GM19467 (cell line): ENCODE results near the gene MSI2.

Experiments used
- ATAC-seq: cut with Tn5 transposase; IDR thresholded peaks from one replicate; pipeline ENCODE4 v1.9.1; 2021; ENCODE audit warnings: mild to moderate bottlenecking, moderate library complexity; ENCODE audit not compliant: unreplicated experiment

MSI2 gene

DNA sequence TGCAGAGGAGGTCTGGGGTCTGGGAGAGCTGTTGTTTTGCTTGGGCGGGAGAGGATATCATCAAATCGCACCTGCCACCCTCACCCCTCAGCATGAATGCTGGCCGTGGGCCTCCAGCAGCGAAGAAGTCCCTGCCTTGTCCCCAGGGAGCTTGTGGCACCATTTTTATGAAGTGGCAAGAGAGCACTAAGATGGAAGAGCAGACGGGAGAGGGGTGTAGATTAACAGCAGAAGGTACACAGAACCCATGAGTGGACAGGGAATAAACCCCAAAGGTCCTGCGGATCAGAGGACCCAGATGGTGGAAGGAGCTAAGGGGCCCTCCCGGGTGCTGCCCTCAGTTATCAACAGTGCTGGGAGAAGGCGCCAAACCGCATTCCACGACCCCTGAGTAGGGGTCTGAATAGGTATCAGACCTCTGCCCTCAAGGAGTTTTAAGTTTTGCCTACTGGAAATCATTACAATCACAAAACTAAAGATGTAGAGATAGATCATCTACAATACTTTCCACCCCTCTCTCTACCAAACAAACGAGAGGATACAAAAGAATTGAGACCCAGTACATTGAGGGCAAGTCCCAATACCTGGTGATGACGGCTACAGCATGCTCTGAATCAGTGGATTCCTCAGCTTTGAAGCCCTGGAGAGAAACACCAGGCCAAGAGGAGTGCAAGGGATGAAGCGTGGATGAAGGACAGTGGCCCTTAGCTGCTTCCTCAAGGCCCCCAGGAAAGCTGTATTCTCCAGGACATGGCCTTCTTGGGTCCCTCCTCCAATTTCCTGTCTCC, 428.6 kb downstream of the MSI2 start:
- no peak for ATAC-seq

GRCh38 chr17:57685499-57686132, 429.3 kb downstream of the MSI2 start:
- ATAC-seq: no peak

GRCh38 chr17:57687642-57688041, 431.3 kb downstream of the MSI2 start:
- ATAC-seq: no peak

DNA sequence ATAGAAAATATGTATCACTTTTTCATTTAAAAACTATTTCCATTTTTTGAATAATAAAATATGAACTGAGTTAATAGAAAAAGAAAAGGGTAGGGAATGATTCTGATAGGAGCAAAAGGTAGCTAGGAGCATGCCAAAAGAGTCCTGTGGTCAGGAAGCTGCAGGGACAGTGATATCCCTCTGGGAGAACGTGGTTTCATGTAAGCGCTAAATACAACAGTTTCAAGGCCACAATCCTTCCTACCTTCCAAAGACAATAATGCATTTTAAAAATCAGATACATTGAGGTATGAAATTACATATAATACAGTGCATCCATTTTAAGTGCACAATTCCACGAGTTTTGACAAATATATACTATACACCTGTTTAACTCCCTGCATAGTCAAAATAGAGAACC, 432.9 kb downstream of the MSI2 start:
- no peak for ATAC-seq

DNA sequence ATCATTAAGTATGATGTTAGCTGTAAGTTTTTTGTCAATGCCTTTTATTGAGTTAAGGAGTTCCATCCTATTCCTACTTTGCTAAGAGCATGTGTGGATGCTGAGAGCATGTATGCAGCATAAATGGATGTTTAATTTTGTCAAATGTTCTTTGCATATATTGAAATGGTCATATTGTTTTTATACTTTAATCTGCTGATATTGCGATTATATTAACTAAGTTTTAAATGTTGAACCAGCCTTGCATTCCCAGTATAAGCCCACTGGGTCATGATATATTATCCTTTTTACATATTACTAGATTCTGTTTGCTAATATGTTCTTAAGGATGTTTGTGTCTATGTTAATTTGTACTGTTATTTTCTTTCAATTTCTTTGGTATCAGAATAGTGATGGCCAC, 435.6 kb downstream of the MSI2 start:
- ATAC-seq: no peak

- no peak for ATAC-seq
Observed at GRCh38 chr17:57692770-57693169, 436.4 kb downstream of the MSI2 start.

GRCh38 chr17:57694051-57694450, 437.7 kb downstream of the MSI2 start:
- ATAC-seq: no peak

DNA sequence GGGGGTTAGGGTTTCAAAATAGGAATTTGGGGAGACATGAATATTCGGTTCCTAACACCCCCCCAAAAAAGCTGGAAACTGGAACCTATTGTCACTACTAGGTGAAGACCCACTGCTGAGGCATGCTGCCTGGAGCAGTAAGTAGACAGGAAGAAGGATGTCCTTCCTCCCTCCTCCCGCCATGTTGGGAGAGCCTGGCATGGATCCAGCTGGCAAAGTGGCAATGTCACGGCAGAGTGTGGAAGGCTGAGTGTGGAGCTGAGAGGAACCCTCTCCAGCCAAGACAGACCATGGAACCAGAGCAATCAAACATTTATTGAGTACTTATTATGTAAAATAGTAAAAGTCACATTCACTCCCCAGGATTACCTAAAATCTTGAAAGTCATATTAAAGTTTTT, 439.7 kb downstream of the MSI2 start:
- ATAC-seq: no peak

- no peak for ATAC-seq
Observed at GRCh38 chr17:57697197-57697596, 440.9 kb downstream of the MSI2 start.

- no peak for ATAC-seq
Observed at GRCh38 chr17:57697891-57698711, 441.8 kb downstream of the MSI2 start.

GRCh38 chr17:57699751-57700219, 443.5 kb downstream of the MSI2 start:
- ATAC-seq: no peak

DNA sequence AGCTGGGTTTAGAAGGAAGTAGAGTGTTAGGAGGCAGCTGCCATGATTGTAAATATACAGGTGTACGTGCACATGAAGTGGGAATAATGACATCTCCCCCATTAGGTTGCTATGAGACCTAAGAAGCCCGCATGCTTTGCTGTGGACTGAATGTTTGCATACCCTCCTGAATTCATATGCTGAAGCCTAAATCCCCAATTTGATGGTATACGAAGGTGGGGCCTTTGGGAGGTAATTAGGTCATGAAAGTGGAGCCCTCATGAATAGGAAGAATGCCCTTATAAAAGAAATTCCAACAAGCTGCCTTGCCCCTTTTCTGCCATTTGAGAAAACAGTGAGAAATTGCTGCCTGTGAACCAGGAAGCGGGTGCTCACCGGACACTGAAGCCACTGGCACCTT, 444.8 kb downstream of the MSI2 start:
- ATAC-seq: no peak

DNA sequence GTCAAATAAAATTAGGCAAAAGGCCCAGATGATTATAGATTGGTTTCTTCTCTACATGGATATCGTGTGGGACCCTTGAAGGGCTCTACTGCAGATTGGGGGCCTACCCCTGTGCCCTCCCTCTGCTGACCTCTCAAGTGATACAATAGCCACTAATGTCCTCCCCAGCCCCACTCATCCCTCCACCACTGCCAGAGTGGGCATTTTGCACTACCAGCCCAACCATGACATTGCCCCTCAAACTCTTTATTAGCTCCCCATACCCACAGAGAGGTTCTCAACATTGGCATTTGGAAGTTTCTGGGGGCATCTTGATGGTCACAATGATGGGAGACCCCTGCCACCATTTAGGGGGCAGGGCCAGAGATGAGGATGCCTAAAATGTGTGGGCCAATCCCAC, 446.9 kb downstream of the MSI2 start:
- no peak for ATAC-seq

- no peak for ATAC-seq
Observed at GRCh38 chr17:57704448-57704847, 448.1 kb downstream of the MSI2 start.

DNA sequence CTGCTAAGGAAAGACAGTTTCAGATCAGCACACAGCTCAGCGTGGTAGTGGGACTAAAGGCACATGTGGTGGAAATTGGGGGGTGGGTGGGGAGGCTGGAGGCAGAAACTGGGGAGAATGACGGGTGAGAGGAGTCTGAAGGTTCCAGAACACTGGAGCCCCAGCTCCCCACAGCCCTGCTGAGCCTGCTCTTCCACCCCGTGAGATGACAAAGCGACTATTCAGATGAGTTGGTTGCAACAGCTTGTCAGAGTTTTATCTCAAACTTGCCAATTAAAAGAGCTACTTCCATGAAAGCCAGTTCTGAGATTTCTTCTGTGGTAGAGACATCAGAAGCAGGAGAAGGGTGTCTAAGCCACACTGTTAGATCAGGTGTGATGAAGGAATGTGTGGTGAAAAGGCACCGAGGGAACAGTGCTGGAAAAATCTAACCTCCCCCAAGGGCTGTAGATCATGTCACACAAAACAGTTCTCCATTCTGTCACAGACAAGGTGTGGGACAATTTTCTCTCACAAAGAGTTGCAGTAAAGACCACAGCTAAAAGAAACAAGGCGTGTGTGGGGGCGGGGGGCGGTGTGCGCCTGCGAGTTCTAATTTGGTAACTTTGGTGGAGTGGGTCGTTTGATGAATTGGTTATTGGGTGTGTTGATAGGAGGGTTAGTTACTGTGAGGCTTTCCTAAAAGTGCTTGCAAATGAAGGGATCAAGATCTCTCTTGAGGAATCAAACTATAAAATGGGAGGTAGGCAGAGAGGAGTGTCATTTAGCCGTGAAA, 449.8 kb downstream of the MSI2 start:
- ATAC-seq: no peak

DNA sequence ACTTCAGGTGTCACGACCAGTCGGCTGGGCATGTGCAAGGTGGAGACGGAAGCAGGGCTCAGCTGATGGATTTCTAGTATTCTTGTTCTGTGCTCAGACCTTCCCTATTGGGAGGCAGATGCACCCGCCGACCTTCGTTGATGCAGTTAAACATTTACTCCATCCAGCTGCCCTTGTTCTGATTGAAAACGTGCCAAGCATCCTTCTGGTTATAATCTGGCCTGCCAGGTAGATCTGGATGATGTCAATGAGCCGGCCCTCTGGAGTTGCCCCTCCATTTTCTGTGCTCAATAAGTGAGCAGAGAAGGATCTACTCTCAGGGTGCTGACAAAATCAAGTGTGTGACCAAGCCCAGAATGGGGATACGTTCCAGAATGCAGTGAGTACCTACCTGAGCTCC, 450.4 kb downstream of the MSI2 start:
- no peak for ATAC-seq

- ATAC-seq: no peak
Observed at GRCh38 chr17:57707892-57708291, 451.6 kb downstream of the MSI2 start.

DNA sequence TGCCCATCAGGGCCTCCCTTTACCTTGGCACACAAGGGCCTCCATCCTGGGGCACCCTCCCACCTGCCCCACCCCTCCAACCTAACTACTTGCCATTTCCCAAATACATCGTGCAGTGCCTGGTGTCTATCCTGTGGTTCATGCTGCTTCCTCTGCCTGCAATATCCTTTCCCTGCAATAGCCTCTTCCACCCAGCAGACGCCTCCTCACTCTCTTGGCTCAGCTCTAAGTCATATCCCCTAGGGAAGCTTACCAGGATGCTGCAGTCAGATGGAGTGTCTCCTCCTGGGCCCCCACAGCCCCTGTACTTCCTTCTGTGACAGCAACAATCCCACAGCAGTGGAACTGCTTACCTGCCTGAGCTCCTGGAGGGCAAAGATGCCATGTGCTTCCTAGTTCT, 452.1 kb downstream of the MSI2 start:
- ATAC-seq: no peak

DNA sequence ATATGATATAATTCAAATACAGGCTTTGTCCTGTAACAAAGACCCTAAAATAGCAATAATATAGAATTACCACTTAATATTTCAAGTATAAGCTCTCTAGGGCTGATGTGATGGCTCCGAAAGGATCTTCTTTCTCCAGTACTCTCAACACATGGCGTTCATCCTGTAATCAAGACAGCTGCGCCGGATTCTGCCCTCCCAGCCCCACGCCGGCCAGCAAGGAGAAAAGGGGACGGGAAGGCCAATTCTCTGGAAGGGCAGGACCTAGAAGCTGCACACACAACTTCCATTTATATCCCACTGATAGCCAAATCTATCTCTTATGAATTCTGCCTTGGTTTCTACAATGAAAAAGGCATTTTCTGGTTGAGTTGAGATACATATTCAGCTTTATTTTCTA, 456.8 kb downstream of the MSI2 start:
- ATAC-seq: no peak

DNA sequence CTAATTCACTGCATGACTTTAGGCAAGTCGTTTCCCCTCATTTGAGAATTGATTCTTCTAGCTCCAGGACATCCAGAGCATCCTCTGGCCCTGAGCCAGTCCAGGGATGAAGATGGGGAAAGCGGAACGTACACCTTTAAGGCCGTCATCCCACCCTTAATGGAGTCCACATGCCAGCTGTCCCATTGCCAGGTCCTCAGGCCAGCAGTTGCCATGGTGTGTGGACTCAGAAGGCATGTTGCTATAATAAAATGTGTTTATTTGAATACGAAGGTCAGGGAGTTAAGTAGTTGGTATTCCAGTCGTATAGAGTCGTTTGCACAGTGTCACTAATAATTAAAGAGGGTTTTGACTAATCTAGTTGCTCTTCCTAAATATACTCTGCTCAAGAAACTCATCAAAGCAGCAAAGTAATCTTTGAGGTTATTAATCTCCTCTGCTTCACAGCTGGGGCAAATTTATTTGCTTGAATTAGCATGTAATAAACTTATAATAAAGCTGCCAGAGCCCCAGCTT, 458.4 kb downstream of the MSI2 start:
- ATAC-seq: no peak

- no peak for ATAC-seq
Observed at GRCh38 chr17:57715981-57716380, 459.7 kb downstream of the MSI2 start.
